ENCODE data around the gene KYNU. TPM values are rescaled to one million over a fixed set of nuclear protein-coding genes. Genes with fewer than 3 reads are reported as not detected.
"Not testable (repeated sequence)": the region's sequence is repeated elsewhere in the genome, so short reads cannot be mapped to it uniquely, and the experiment has no call there.

Gene KYNU
- polyA plus RNA-seq, 1 donor = 5.3 TPM

GRCh38 chr2:142915502-142915901, 38.0 kb downstream of the KYNU start:
- no peak for DNase-seq

- DNase-seq = no peak
These were observed 41.2 kb downstream of the KYNU start for GRCh38 chr2:142918624-142919023.

- DNase-seq = no peak
These were observed 43.1 kb downstream of the KYNU start for GRCh38 chr2:142920571-142920970.

- no peak for DNase-seq
These were observed 49.0 kb downstream of the KYNU start for GRCh38 chr2:142926445-142926844.

GRCh38 chr2:142930835-142931398, 53.5 kb downstream of the KYNU start:
- DNase-seq = no peak

- DNase-seq = no peak
These were observed 56.5 kb downstream of the KYNU start for GRCh38 chr2:142933916-142934315.

GRCh38 chr2:142935563-142936089, 58.2 kb downstream of the KYNU start:
- DNase-seq = no peak

- no peak for DNase-seq
These were observed 59.2 kb downstream of the KYNU start for GRCh38 chr2:142936629-142937028.

- no peak for DNase-seq
These were observed 59.9 kb downstream of the KYNU start for GRCh38 chr2:142937347-142937746.

- no peak for DNase-seq
These were observed 60.8 kb downstream of the KYNU start for GRCh38 chr2:142938240-142938639.

- no peak for DNase-seq
These were observed 63.3 kb downstream of the KYNU start for GRCh38 chr2:142940606-142941223.

GRCh38 chr2:142942690-142943089, 65.2 kb downstream of the KYNU start:
- no peak for DNase-seq

GRCh38 chr2:142944264-142944663, 66.8 kb downstream of the KYNU start:
- DNase-seq = no peak

- DNase-seq = no peak
These were observed 67.3 kb downstream of the KYNU start for GRCh38 chr2:142944721-142945120.

GRCh38 chr2:142946941-142947340, 69.5 kb downstream of the KYNU start:
- DNase-seq = no peak

GRCh38 chr2:142948723-142949122, 71.3 kb downstream of the KYNU start:
- DNase-seq = not testable (repeated sequence)

- not testable (repeated sequence) for DNase-seq
These were observed 72.9 kb downstream of the KYNU start for GRCh38 chr2:142950323-142950722.

- DNase-seq = no peak
These were observed 73.9 kb downstream of the KYNU start for GRCh38 chr2:142951190-142952007.

GRCh38 chr2:142952018-142952417, 74.6 kb downstream of the KYNU start:
- no peak for DNase-seq

GRCh38 chr2:142952793-142953494, 75.5 kb downstream of the KYNU start:
- no peak for DNase-seq

- no peak for DNase-seq
These were observed 77.0 kb downstream of the KYNU start for GRCh38 chr2:142954493-142954892.

- DNase-seq = no peak
These were observed 79.7 kb downstream of the KYNU start for GRCh38 chr2:142957144-142957543.

- DNase-seq = no peak
These were observed 83.7 kb downstream of the KYNU start for GRCh38 chr2:142961202-142961601.
